ENCODE results near the gene TXNDC2. TPM values are rescaled to one million over a fixed set of nuclear protein-coding genes. Genes with fewer than 3 reads are reported as not detected.

Gene TXNDC2
- total and polyA plus RNA-seq, 9 of the 15 experiments (the other 6 are each of a cell fraction or from before 2014, with no cell fraction given): 1.2 to 4.9 (median 2.3) TPM

- TF ChIP-seq NFIX (CRISPR knock-in tag; IDR thresholded peaks at IDR 0.05; ENCODE audit: low read depth): no peak
- TF ChIP-seq ZNF24 (IDR thresholded peaks at IDR 0.05): no peak
- TF ChIP-seq ZNF507 (tag; conservative IDR thresholded peaks at IDR 0.05): no peak
- TF ChIP-seq MCM2 (IDR thresholded peaks at IDR 0.05; ENCODE audit: low read depth): no peak
- peak; percentile 33; the same call in 1 of the 2 replicates for TF ChIP-seq PTRF (tag; IDR thresholded peaks at IDR 0.05)
- no peak for TF ChIP-seq HNRNPUL1 (IDR thresholded peaks at IDR 0.05; ENCODE audit: low read length)
- no peak for TF ChIP-seq RB1 (IDR thresholded peaks at IDR 0.05; ENCODE audit: low read depth)
- TF ChIP-seq NR4A1 (CRISPR knock-in tag; IDR thresholded peaks at IDR 0.05): no peak; the same call in 1 of the 2 replicates
- peak; percentile 3; the same call in 1 of the 2 replicates for TF ChIP-seq NR4A1 (tag; IDR thresholded peaks at IDR 0.05)
- 0 out of 4 replicates have a peak, but pooled peaks of 1 of the 2 experiments have one; percentile 47 for TF ChIP-seq CSDE1 (IDR thresholded peaks at IDR 0.05)
- TF ChIP-seq NRF1 (conservative IDR thresholded peaks at IDR 0.05 in 1 of 2, IDR thresholded peaks at IDR 0.05 in 1 of 2): peak; percentile 62 to 70
- no peak for TF ChIP-seq ZFP30 (CRISPR knock-in tag; IDR thresholded peaks at IDR 0.05; ENCODE audit: borderline replicate concordance)
- TF ChIP-seq ETV6 (IDR thresholded peaks at IDR 0.05; ENCODE audit: borderline replicate concordance in 1 of 2, low read depth in 2 of 2, low read length in 1 of 2): no peak
- no peak for TF ChIP-seq ETV6 (CRISPR knock-in tag; IDR thresholded peaks at IDR 0.05; ENCODE audit: borderline replicate concordance)
- no peak for TF ChIP-seq L3MBTL2 (IDR thresholded peaks at IDR 0.05)
- no peak for TF ChIP-seq MBD2 (IDR thresholded peaks at IDR 0.05; ENCODE audit: borderline replicate concordance, low read depth)
- no peak for TF ChIP-seq ZNF184 (CRISPR knock-in tag; IDR thresholded peaks at IDR 0.05)
- TF ChIP-seq RBM15 (IDR thresholded peaks at IDR 0.05; ENCODE audit: insufficient read depth, low read length): no peak
- no peak for TF ChIP-seq ZBTB49 (CRISPR knock-in tag; IDR thresholded peaks at IDR 0.05; ENCODE audit: borderline replicate concordance)
- no peak for TF ChIP-seq RBM25 (IDR thresholded peaks at IDR 0.05; ENCODE audit: low read depth, low read length, severe bottlenecking)
- TF ChIP-seq ZNF212 (CRISPR knock-in tag; IDR thresholded peaks at IDR 0.05): no peak
- no peak for TF ChIP-seq SMARCB1 (IDR thresholded peaks at IDR 0.05; ENCODE audit: insufficient read length, low read depth)
- no peak for TF ChIP-seq ZNF740 (CRISPR knock-in tag; IDR thresholded peaks at IDR 0.05)
- TF ChIP-seq ZNF740 (tag; IDR thresholded peaks at IDR 0.05): peak in 1 of 2 experiments; percentile 12; a peak in 1 of 4 replicates
- no peak for TF ChIP-seq DACH1 (IDR thresholded peaks at IDR 0.05; ENCODE audit: partially characterized antibody)
- TF ChIP-seq KDM2B (CRISPR knock-in tag; IDR thresholded peaks at IDR 0.05): no peak
Observed at GRCh38 chr18:9870431-9871008, 15.3 kb upstream of the TXNDC2 start (continued).

All from K562 (cell line).